CD4-positive, alpha-beta T cell treated with Interleukin-12 subunit alpha and Interleukin-12 subunit beta, for 1 hour (primary cell): ENCODE data around the gene SUN3.
A peak's percentile ranks its signal among the peaks of the same experiment; 100 is the strongest.

Experiments
- DNase-seq: peaks from one replicate; pipeline ENCODE4 v3.0.0-alpha.2; 2020

Gene SUN3

GRCh38 chr7:47973739-47974138 is 55.2 kb downstream of the SUN3 start:
- DNase-seq, result no peak

GRCh38 chr7:47970761-47971160 is 58.1 kb downstream of the SUN3 start:
- DNase-seq, result no peak

- peak; percentile 56 for DNase-seq
Measured at GRCh38 chr7:47968847-47969774, 59.8 kb downstream of the SUN3 start.

- DNase-seq, result no peak
Measured at GRCh38 chr7:47967708-47968107, 61.2 kb downstream of the SUN3 start.

- no peak for DNase-seq
Measured at GRCh38 chr7:47967123-47967522, 61.8 kb downstream of the SUN3 start.

- DNase-seq, result no peak
Measured at GRCh38 chr7:47965456-47965855, 63.5 kb downstream of the SUN3 start.

- no peak for DNase-seq
Measured at GRCh38 chr7:47962262-47962661, 66.6 kb downstream of the SUN3 start.

GRCh38 chr7:47957156-47957555 is 71.8 kb downstream of the SUN3 start:
- DNase-seq, result no peak

- no peak for DNase-seq
Measured at GRCh38 chr7:47956220-47956619, 72.7 kb downstream of the SUN3 start.

- DNase-seq, result no peak
Measured at GRCh38 chr7:47954231-47954911, 74.5 kb downstream of the SUN3 start.

GRCh38 chr7:47953822-47954221 is 75.1 kb downstream of the SUN3 start:
- DNase-seq, result no peak

- no peak for DNase-seq
Measured at GRCh38 chr7:47952224-47952623, 76.7 kb downstream of the SUN3 start.

GRCh38 chr7:47951374-47951773 is 77.5 kb downstream of the SUN3 start:
- DNase-seq, result no peak

GRCh38 chr7:47950714-47951113 is 78.2 kb downstream of the SUN3 start:
- DNase-seq, result no peak

GRCh38 chr7:47949703-47950102 is 79.2 kb downstream of the SUN3 start:
- DNase-seq, result no peak

GRCh38 chr7:47948141-47948790 is 80.6 kb downstream of the SUN3 start, which contains the start of gene PKD1L1:
TSS of gene PKD1L1 (minus strand) at chr7:47948466. CDS start at chr7:47948440, 26 bp downstream.
- DNase-seq, result no peak

GRCh38 chr7:47947355-47947749 is 81.6 kb downstream of the SUN3 start:
- DNase-seq, result no peak

- DNase-seq, result no peak
Measured at GRCh38 chr7:47946581-47947354, 82.1 kb downstream of the SUN3 start.

- DNase-seq, result peak; percentile 67
Measured at GRCh38 chr7:47945261-47946015, 83.5 kb downstream of the SUN3 start.

GRCh38 chr7:47944536-47945260 is 84.2 kb downstream of the SUN3 start:
- DNase-seq, result no peak
